Mucosa of gallbladder (tissue), 1 donor: Measurements from ENCODE around the gene TARS1. TPM values are rescaled to one million over a fixed set of nuclear protein-coding genes. Genes with fewer than 3 reads are reported as not detected.

Experiments used
- DNase-seq: peaks from one replicate; pipeline ENCODE4 v3.0.0-alpha.2; 2020; ENCODE audit warnings: low spot score
- total RNA-seq: library from RNA; stranded (reverse); gene quantifications from one replicate; pipeline ENCODE4 v1.2.1, GENCODE V29; 2021
- donor health status: DM: no; HTN: no; CAD: no.

Gene TARS1
- 62.2 TPM for total RNA-seq

DNA sequence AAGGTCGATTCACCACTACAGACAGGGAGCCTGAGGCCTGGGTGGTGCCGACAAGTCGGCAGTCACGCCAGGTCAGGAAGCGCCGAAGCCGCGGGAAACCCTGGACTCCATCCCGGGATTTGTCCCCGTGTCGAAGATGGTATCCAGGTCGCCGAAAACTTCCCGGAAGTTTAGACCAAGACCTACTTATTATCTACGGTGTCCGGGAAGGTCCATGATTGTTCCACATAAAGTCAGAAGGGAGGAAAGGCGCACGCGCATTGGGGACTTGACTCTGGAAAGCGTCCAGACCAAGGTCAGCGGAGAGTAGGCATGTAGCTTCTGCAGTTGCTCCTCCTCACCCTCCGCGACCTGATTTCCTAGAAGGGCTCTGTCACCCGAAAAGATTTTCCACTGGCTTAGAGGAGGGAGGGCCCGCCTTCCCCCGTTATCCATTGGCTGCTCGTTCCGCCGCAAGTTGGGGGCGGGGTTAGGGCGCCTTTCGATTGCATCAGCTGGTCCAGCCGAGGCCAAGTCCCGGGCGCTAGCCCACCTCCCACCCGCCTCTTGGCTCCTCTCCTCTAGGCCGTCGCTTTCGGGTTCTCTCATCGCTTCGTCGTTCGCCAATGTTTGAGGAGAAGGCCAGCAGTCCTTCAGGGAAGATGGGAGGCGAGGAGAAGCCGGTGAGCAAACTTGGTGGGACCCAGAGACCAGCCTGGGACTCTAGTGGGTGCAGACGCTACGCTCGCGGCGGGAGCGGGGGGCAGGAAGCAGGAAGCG is at the start of gene TARS1:
Gene TARS1 (plus strand): TSS at position 484 of the 759 bp plus-strand sequence. CDS start 122 bp downstream, at position 606.
- peak; percentile 100 for DNase-seq

DNA sequence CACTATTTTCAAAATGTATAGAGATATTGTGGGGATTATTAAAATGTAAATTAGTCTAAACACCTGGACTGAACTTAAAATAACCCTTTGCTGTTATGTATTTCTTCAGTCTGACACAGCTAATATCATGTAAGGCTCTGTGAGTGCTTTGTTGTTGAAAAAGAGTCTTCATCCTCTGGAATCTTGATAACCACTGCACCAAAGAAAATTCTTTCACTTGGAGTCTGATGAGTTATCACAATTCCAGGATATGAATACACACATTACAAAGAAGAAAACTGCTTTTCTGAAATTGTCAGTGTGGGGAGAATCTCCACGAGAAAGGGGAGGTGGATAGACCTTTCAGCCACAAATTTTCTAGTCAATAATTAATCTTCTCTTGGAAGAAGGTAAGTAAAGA is 42.3 kb upstream of the TARS1 start:
- DNase-seq, result no peak

GRCh38 chr5:33400675-33401074 is 40.1 kb upstream of the TARS1 start:
- DNase-seq, result no peak

GRCh38 chr5:33401482-33402390 is 39.0 kb upstream of the TARS1 start:
- DNase-seq, result no peak

DNA sequence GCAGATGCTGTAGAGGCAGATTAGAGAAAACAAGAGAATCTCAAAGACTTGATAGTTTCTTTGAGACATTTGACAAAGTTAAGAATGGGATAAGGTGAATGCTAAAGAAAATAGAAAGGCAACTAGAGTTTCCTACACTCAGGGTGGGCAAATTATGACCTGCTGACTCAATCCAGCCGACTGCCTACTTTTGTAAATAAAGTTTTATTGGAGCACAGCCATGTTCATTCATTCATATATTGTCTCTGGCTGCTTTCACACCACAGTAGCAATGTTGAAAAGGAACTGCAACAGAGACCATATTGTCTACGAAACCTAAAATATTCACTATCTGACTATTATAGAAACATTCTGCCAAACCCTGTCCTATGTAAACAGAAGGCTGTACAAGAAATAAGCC is 37.6 kb upstream of the TARS1 start:
- DNase-seq, result no peak

DNA sequence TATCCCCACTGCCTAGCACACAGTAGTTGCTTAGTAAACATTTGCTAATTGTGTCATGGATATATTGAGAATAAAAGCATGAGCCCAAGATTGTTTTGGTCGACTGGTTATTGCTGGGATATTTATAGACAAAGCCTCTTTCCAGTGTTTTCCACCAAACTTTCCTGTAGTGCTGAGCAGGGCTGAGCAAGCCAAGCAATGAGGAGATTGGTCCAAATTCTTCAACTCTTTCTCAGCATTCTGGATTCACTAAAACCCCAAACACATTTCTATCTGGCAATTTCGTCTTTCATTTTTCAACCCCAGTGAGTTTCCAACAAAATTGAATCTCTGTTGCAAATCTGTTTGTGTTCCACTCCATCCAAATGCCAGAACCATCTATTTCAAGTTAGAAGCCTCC is 31.9 kb upstream of the TARS1 start:
- DNase-seq, result no peak

DNA sequence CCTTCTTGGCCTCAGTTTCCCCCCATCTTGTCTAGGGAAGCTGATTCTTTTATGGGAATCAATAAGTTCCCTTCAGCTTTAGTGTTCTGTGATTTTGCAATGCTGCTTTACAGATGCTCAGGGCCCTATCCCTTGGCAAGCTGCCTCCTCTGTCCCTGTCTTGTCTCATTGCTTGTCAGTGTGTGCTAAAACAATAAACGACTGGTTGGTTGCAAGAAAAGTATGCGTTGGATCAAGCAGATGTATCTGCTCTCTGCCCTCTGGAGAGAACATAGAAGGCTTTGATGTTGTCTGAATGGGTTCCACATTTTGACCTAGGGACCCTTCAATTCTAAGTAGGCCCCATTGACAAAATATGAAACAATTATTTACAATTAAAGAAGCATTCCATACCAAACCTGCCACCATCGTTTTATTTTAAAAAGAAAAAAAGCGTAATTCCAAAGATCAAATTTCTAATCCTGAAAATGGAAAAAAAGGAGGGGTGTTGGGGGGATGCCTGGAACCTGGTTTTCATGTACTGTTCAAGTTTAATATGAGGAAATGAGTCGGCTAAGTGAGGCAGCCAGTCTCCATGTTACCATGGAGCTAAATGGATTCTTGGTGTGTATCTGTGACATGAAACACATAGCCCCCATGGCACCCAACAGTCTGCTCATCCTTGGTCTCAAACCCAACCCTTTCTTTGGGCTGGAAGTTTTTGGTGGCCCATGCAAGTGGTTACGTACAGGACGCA is 31.2 kb upstream of the TARS1 start:
- DNase-seq, result peak; percentile 83

DNA sequence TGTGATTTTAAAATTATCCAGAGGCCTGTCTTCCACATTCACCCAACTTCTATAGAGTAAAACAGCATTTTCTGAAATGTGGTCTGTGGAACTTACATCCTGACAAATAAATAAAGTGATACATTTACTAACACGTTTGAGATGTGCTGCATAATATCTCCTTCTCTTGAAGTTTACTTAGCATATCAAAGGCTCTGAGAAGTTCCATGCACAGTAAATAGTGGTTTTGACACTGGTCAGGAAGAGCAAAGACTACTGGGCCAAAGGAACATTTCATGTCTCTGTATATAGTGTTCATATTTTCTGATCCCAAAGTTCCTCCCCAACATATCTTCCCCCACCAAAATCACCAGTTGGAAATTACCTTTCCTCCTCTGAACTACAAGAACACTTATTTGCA is 30.5 kb upstream of the TARS1 start:
- no peak for DNase-seq

DNA sequence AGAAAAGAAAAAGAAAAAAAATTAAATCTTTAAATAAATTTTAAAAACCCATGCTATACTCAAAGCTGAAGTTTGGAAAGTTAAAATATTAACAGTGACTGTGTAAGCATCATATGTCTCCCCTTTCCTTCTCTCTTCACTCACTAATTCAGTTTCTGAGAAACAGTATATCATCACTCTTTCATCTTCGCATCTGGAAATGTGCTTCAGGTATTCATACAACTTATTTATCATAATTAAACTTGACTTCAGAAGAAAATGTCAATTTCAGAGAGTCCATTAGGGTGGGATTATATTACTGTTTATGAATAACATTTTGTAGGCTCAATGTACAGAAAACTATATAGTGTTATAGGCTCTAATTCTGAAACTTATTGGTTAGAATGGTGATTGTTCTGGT is 29.3 kb upstream of the TARS1 start:
- DNase-seq, result no peak

DNA sequence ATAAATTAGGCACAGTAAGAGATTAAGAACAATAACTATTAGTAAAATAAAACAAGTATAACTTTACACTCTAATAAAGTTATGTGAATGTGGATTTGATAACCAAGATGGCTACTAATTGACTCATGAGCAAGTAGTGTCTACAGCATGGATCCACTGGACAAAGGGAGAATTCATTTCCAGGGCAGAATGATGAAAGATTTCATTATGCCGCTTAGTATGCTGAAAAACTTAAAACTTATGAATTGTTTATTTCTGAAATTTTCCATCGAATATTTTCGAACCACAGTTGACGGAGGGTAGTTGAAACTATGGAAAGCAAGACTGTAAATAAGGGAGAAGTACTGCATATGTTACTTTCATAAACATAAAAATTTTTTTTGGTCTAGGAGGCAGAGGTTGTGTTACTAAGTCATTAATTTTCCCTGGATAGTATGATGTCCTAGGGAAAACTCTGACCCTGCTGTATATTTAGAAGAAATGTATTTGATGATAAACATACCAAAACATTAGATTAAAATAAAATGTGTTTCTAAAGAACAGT is 24.9 kb upstream of the TARS1 start:
- DNase-seq, result no peak

- DNase-seq, result no peak
Measured at GRCh38 chr5:33417632-33418031, 23.1 kb upstream of the TARS1 start.

- DNase-seq, result no peak
Measured at GRCh38 chr5:33420946-33421345, 19.8 kb upstream of the TARS1 start.

- DNase-seq, result no peak
Measured at GRCh38 chr5:33422191-33422590, 18.6 kb upstream of the TARS1 start.

GRCh38 chr5:33423018-33423630 is 17.6 kb upstream of the TARS1 start:
- no peak for DNase-seq

GRCh38 chr5:33425314-33425713 is 15.5 kb upstream of the TARS1 start:
- DNase-seq, result no peak

DNA sequence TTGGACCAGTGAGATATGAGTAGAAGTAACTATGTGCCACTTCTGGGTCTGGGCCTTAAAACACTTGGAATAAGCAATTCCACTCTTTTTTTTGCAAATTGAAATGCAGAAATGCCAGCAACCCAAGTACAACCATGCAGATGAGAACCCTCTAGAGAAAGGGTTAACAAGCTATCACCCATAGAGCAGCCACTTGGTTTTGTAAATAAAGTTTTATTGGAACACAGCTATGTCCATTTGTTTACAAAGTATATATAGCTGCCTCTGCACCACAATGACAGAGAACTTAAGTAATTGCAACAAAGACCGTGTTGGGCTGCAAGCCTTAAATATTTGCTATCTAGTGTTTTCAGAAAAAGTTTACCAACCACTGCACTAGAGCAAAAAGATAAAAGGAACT is 9.8 kb upstream of the TARS1 start:
- no peak for DNase-seq

GRCh38 chr5:33432656-33433055 is 8.1 kb upstream of the TARS1 start:
- no peak for DNase-seq

DNA sequence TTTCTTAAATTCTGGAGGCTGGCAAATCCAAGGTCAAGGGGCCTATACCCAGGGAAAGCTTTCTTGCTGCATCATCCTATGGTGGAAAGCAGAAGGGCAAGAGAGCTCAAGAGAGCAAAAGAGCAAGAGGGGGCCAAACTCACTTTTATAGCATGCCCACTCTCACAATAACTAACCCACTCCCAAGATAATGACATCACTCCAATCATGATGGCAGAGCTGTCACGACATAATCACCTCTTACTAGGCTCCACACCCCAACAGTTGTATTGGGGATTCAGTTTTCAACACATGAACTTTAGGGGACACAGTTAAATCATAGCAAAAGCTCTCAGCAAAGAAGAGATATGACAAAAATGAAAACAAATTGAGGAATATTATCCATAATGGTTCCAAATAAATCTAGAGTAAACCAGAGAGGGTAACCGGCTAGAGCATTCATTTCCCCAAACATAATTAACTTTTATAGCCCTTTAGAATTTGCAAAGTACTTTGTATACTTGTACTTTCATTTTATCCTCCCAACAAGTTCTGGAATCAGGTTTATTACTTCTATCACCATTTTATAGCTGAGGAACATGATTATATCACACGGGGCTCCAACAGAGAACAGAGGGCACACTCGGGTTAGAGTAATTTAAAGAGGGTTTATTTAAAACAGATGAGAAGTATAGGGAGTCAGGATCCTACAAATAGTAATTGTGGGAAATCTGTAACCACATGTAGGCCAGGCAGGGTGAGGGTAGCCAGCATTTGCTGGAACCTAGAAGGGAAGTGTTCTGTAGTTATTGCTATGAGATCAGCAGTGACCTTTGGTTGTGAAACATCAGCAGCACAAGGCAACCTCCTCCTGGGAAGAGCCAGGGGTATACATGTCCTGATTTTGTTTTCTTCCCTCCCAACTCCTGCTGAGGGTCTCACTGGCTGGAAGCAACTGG is 7.2 kb upstream of the TARS1 start:
- DNase-seq, result no peak

GRCh38 chr5:33435893-33436490 is 4.8 kb upstream of the TARS1 start:
- peak; percentile 81 for DNase-seq

DNA sequence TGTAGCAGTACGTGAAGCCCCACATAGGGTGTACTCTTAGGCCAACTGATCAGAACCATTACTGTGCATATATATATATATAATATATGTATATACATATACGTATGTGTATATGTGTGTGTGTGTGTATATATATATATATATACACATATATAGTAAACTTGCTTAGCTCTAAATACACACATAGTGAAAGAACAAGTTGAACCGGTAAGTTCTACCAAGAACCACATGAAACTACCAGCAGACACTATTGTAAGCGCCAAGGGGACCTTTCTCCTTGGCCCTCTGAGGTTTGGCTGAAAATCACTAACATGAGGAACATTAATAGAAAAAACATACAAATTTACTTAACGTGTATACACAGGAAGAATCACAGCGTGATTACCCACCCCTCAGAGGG is 1.8 kb upstream of the TARS1 start:
- DNase-seq, result no peak
